Measurements from ENCODE around the gene ABR.
"Not testable (repeated sequence)": the region's sequence is repeated elsewhere in the genome, so short reads cannot be mapped to it uniquely, and the experiment has no call there.

Gene ABR

DNA sequence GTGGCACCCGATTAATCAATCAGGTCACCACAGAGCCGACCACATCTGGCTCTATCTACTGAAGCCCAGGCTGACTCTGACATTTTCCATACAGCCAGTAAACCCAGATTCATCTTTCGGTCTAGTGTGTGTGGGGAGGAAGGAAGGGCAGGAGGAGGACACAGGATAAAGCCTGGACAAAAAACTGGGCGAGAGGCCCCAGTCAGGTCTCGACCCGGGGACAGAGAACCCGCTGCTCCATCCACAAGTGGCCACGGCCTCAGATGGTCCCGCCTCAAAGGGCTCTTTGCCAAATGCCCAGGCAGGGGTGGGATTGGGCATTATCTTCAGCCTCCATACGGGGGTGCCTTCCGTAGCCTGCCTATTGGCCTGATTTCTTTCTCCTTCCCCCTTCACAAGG lies 7.8 kb downstream of the ABR start:
- DNase-seq = no peak

DNA sequence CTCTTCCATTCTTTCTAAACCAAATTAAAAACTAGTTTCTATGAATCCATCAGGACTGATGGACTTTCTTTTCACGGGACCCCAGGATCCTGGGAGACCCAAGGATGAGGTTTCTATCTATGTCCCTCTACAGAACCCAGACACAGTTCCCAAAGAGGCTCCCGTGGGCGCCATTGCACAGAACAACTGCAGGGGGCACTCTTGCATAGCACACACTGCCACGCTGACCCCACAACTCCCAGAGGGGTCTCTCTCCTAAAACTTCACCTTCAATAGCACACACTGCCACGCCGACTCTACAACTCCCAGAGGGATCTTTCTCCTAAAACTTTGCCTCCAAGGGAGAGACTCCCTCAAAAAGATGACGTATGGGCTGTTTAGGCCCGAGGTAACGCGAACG lies 9.0 kb downstream of the ABR start:
- no peak for DNase-seq

DNA sequence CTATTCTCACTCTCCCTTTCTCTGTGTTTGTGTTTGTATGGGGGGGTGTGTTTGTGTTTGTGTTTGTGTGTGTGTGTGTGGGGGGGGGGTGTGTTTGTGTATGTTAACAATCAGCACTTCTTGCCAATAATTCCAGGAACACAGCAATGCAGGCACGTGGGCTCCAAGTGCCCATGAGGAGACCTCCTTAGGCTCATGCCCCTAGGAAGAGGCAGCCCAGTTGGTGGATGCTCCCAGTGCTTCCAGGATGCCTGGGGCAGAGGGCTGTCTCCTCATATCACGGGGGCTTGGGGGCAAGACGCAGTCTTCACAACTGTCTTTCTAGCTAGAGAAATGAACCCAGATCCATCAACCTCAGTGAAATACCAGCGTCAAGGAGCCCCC lies 9.9 kb downstream of the ABR start:
- DNase-seq = no peak

DNA sequence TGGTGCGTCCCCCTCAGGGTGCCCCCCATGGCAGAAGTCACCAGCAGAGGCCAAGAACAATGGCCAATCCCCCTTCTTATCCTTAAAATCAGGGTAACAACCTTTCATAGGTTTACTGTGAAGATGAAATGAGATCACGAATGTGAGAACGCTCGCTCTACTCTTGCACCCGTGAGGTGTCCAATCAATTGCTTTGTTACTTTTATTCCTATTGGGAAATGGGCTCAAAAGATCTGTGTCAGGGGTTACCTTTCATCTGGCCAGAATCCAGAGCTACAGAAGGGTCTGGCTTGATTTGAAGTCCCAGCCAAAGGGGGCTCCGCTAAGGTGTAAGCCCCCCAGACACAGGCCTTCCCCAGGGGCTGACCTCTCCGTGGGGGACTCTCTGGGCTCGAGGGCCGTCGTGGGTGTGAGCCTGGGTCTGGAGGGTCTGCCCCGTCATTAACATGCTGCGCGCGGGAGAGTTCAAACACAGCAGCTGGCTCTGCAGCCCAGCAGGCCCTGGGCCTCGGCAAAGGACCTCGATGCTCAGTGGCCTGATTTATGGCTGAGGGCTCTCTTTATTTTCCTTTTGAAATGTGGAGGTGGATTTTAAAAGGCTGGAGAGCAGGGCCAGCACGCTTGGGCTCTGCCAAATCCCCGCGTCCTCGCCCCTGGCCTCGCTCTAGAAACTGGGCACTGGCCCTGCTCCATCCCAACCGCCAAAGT lies 10.4 kb downstream of the ABR start:
- no peak for DNase-seq

DNA sequence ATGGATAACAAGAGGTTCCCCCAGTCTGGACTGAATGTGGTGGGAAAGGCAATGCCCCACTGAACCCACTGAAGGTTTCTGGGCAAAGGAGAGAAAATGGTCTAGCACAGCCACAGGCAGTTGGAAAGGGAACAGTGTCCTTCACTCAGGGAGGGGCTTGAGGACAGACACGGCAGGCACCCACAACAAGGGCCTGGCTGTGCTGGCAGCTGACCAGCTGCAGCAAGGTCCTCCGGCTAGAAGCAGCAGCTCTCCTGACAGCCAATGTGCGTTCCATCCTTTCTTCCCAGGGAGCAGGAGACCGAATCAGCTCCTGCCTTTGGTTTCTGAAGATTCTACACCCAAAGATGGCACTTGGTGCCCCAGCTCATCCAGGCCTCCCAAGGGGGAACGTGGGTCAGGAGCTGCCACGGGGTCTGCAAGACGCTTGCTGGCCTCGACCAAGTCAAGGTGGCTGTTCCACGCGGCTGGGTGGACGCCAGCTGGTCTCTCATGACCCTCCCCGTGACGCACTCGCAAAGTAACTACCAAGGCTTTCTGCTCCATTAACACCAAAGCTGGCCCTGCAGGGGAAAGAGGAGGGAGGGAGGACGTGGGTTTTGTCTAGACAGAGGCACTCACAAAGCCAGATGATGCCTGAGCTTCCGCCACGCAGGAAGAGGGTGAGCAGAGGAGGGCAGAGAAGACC lies 11.1 kb downstream of the ABR start:
- no peak for DNase-seq

DNA sequence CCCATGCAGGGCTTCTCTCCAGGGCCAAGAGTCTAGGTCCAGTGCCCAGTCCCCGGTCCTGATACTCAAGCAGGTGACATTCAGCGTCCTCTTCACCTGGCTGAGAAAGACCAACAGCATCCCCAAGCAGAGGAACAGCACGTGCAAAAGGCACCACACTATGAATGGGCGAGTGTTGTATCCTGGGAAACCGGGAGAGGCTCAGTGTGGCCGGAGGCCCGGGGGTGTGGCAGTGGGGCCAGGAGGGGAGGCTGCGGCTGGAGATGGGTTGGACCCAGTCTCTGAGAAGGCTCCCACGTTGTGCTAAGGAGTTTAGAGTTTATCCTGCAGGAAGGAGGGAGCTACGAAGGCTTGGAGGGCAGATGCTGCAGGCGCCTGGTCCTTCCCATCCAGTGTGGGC lies 13.5 kb downstream of the ABR start:
- no peak for DNase-seq

DNA sequence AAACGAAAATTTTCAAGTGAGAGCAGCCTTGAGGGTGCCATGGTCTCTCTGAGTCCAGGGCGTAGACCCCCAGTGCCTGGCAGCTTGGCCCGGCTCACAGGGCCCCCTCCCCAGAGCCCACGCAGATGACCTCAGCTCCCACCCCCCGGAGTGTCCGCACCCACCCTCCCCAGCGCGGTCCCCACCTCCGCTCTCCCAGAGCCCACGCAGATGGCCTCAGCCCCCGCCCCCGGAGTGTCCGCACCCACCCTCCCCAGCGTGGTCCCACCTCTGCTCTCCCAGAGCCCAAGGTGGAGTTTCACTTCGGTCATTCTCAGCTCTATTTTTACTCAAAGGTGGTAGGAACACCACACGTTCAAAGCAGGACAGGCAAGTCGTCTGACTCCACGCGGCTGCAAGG lies 13.9 kb downstream of the ABR start:
- DNase-seq = no peak

DNA sequence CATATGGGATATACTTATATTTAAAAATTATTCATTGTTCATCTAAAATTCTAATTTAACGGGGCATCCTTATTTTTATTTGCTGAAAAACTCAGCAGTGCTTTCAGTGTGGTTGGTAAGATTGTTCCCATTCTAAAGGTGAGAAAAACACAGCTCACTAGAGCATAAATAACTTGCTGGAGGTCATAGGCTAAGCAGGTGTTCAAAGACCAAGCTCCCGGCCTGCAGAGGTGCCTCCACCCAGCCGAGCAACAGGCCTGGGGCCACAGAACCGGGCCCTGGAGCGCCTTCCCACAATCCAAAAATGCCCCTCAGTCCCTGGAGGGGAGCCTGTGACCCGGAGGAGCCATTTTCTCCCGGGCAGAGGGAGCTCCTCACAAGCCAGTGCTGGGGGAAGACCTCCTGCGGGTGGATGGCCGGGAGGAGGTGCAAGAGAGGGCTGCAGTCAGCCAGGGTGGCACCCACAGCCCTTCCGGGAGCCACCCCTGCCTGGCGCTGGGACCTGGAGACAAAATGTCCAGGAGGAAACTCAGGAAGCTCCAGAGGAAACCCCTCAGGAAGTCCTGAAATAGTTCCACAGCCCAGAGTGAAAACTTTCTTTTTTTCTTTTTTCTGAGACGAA lies 14.7 kb downstream of the ABR start:
- DNase-seq = no peak

DNA sequence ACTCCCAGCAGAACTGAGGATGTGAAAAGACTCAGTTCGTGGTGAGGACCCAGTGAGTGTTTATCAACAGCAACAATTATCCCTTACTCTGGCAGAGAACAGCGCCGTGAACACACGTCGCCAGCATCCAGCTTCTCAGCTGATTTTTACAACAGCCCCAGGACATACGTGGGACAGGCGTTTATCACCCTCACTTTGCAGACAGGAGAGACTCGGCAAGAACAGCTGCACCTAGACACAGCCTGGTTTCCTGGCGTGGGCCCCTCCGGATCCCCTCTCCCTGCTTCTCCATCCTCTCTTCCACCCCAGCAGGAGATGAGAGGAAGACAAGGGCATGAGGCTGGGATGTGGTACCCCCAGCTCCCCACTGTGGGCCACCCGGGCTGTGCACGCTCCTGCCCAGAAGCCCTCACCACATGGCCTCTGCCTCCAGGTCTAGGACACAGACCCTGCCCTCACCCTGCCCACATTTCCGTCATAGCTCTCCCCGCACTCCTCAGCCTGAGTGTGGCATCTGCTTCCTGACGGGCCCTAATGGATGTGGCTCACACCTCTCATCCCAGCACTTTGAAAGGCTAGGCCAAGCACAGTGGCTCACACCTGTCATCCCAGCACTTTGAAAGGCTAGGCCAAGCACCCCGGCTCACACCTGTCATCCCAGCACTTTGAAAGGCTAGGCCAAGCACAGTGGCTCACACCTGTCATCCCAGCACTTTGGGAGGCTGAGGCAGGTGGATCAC lies 17.5 kb downstream of the ABR start:
- DNase-seq = no peak

DNA sequence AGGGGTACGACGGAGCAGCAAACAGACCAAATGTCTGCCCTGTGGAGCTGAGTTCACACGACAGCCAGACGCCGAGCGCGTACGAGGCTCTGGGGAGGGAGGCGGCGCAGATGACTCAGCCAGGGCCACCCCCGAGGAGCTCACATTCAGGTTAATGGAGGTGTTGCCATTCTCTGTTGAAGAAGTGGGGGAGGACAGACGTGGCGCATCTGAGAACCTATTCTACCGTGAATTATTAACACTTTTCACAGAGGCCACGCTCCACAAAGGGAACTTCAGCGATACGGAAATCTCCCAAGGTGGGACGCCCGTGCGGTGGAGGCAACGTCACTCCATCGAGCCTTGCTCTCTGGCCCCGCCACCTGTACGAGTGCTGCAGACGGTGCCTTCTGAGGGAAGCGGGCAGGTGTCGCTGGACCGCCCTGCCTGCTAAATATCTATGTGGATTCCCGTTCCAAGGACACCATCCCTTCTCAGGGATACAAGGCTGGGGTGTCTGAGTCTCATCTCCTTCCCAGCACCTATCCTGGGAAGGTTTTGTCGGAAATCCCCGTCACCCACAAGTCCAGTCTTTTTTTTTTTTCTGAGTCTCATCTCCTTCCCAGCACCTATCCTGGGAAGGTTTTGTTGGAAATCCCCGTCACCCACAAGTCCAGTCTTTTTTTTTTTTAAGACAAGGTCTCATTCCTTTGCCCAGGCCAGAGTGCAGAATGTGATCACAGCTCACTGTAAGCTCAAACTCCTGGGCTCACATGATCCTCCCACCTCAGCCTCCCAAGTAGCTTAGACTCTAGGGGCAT lies 19.0 kb downstream of the ABR start:
- DNase-seq = no peak

DNA sequence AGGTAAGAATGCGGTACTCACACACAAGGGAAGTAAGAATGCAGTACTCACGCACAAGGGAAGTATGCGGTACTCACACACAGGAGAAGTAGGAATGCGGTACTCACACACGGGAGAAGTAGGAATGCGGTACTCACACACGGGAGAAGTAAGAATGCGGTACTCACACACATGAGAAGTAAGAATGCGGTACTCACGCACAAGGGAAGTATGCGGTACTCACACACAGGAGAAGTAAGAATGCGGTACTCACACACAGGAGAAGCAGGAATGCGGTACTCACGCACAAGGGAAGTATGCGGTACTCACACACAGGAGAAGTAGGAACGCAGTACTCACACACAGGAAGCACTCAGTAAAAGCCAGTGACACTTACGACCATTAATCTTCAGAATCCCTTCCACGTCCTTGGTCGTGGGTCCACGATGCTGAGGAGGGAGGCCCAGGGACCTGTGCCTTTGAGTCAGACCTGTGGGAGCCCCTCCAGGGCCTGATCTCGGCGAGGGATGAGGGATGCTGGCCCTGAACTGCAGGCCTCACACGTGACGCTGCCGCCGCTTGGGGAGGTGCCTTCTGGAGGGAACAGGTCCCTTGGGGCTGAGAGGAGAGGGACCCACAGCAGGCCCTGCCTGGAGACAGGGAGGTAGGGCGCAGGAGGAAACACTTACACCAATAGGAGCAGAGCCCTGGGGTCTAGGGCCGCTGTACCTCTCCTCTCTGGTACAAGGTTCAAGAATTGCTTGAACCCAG lies 20.2 kb downstream of the ABR start:
- DNase-seq = no peak

DNA sequence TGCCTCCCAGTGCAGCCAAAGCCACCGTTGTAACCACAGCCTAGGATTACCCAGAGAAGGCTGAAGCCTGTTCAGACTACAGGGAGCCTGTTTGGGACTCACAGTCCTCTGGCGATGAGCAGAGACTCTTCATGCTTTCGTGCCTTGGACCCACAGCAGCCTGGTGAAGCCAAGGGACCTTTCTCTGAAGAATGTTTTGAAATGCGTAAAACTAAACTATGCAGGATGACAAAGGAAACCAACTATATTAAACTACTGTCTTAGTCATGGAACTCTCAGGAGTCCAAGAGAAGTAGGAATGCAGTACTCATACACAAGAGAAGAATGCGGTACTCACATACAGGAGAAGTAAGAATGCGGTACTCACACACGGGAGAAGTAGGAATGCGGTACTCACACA lies 20.9 kb downstream of the ABR start:
- no peak for DNase-seq

DNA sequence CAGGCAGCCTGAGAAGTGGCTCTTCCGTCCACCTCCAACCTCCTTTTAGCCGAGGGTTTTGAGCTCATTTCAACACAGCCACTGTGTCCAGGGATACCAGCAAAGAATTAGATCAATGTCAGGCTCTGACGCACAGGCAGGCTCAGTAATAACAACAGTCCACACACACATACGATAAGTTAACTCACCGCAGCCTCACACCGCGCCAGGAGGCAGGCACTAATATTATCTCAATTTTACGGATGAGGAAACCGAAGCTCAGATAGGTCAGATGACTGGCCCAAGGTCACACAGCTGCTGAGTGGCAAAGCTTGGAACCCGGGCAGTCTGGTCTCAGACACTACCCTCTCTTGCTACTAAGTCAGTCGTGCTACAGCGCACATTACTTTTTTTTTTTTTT lies 22.9 kb downstream of the ABR start:
- no peak for DNase-seq

DNA sequence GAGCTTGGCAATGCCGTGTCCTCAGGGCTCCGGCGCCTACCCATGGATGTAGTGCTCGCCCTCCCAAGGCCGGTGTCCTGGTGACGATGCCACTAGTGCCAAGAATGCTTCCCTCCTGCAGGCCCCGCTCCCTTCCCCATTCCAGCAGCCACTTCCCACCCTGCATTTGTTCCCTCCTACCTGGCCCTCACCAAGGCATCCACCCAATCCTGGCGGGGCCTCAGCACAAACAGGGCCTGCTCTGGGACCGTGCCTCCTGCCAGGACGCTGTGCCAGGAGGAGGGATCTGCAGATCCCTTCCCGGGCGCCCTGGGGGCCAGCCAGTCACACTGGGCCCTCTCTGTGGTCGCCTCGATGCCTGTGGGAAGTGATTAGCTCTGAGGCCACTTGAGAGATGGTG lies 25.1 kb downstream of the ABR start:
- DNase-seq = no peak

DNA sequence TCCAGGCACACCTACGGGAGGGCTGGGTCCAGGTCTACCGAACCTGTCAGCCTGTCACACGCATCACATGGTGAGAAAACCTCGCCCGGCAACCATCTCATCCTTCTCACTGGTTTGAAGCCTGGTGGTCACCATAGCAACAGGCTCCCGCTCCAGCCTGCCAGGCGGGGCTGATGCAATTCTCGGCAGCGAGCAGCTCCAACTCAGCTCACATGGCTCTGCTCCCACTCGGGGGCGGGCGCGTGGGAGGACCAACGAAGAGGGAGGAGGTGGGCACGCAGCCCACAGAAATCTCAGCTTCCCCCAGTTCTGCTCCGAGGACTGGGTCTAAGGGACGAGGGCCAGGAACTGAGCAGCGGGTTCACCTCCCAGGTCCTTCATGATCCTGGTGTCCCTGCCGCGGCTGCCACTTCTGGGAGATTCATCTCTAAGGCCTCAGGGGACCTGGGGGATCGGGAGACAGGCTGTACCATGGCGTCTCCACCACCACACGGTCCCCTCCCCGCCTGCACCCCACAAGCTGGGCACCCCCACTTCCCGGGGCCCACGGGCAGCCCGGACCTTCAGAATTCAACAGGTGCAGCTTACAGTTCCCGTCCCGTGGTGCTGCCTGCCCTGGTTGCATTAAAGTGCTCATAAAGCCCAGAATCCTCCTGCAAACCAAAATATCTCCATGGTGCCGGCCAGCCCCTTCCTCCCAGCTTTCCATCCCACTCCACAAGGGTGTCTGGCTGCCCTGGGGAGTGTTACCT lies 25.8 kb downstream of the ABR start:
- peak; percentile 20 for DNase-seq

DNA sequence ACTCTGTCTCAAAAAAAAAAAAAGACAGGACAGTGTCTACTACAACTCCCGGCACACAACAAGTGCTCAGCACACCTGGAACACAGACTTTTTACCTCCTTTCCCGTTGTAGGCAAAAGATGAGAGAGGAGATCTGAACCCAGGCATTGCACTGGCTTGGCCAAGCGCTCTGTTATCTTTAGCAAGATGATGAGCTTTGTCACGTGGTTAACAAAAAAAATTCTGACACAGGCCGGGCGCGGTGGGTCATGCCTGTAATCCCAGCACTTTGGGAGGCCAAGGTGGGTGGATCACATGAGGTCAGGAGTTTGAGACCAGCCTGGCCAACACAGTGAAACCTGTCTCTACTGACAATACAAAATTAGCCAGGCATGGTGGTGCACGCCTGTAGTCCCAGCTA lies 27.2 kb downstream of the ABR start:
- not testable (repeated sequence) for DNase-seq

DNA sequence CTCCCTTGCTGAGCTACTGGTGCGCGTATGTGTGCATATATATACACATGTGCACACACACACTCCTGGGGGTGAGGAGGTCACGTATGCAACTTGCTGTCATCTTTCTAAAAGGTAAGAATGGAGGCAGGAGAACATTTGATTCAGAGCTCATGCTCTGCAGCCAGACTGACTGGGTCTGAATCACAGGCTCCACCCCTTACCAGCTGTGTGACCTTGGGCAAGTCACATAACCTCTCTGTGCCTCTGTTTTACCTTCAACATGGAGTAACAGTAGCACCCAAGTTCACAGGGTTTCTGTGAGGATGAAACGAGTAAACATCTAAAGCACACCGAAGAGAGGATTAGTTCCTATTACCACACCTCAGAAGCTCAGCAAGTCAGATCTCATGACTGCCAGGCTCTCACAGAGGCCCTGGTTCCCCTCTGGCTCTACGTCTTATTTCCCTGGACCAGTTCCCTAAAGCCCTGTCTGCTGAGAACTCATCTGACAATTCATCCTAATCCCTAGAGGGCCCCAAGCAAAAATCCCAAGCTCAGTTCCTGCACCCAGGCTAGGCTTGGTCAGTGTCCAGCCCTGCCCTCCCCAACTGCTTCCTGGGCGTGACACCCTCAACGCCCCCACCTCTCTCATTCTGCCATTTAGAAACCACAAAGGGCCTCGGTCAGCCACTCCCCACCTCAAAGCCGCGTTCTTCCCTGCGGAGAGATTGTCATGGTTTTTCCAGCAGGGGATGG lies 28.7 kb downstream of the ABR start:
- DNase-seq = no peak

DNA sequence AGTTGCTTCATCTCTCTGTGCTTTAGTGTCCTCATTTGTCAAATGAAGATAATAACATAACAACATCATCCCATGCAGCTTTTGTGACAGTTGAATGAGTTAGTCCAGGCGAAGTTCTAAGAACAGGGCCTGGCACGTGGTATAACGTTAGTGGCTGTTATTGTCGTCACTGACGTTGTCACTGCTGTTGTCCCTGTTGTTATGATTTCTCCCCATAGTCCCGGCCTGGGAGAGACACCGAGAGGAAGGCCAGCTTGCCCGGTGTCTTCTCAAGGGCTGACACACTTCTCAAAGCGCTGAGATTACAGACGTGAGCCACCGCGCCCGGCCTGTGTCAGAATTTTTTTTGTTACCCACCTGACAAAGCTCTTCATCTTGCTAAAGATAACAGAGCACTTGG lies 29.9 kb downstream of the ABR start:
- DNase-seq = no peak

DNA sequence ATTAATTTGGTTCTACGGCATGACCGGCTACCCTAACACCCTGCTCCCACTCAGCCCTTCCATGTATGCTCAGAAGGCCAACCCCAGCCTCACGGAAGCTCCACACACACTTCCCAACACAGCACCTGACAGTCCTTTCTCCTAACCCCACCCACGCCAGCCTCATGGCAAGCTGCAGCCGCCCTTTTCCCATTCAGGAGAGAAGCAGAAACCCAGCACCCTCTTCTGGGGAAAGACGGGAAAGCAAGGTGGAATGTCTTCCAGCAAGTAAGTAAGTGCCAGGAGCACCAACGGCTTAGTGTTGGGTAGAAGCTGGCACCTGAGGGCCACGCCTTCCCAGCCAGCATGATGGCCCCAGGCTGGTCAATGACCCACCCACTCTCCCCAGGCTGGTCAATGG lies 32.1 kb downstream of the ABR start:
- DNase-seq = no peak

DNA sequence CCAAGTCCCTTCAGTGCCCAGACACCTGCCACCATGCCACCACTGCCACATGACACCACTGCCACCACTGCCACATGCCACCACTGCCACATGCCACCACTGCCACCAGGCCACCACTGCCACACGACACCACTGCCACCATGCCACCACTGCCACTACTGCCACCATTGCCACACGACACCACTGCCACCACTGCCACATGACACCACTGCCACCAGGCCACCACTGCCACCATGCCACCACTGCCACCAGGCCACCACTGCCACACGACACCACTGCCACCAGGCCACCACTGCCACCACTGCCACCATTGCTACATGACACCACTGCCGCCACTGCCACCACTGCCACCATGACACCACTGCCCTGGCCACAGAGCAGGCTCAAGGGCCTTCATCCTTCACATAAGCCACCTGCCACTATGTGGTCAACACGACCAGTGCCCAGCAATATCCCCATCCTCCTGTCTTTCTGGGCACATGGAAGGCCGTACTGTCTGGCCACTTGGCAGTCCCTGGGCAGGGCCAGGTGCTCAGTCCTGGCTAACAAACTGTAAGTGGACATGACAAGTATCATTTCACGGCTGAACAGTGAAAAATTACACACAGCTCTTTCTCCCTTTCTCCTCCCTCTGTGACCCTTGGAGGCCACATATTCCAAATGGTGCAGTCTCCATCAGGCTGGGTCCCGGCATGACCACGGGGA lies 33.1 kb downstream of the ABR start:
- DNase-seq = no peak
